GM21786 (cell line): Measurements from ENCODE around the gene ALB.

ENCODE experiments used
- ATAC-seq: cut with Tn5 transposase; IDR thresholded peaks from one replicate; pipeline ENCODE4 v1.9.1; 2021; ENCODE audit not compliant: unreplicated experiment

The ALB gene

DNA sequence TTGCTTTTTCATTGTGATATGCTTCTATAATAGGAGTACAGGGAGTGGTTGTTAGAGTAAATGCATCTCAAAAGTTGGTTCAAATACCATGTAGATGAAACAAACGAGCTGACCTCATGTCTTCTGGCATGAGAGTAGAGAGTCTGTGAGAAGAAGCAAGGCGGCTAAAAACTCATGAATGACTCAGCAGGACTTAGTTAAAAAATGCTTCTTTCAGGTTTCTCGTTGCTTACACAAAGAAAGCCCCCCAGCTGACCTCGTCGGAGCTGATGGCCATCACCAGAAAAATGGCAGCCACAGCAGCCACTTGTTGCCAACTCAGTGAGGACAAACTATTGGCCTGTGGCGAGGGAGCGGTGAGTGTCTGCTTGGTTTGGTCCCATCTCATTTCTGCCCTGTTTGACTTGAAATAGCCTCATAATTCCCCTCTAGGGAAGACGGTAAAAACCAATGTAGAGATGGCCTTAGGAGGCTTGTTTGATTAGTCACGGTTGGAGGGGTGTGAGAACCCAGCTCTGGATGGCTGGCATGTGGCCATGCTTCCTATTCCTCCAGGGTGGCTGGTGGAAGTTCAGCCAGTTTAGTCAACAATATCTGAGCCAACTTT lies 46.4 kb downstream of the ALB start:
- ATAC-seq = no peak

DNA sequence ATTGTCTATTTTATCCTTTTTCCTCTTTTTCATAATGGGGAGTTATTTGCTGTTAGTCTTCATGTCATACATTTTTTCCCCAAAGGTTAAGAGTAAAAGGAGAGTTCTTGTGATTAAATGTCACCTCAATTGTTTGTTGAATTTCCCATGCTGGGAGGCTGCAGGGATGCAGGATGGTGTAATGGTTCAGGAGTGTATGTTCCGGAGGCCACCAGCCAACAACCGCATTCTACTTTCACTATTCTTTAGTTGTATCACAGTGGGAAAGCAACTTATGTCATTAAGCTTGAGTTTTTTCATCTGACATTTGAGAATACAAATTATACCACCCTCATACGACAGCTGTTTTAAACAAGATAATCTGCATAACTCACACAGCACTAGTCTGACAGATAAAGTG lies 47.3 kb downstream of the ALB start:
- ATAC-seq = no peak

DNA sequence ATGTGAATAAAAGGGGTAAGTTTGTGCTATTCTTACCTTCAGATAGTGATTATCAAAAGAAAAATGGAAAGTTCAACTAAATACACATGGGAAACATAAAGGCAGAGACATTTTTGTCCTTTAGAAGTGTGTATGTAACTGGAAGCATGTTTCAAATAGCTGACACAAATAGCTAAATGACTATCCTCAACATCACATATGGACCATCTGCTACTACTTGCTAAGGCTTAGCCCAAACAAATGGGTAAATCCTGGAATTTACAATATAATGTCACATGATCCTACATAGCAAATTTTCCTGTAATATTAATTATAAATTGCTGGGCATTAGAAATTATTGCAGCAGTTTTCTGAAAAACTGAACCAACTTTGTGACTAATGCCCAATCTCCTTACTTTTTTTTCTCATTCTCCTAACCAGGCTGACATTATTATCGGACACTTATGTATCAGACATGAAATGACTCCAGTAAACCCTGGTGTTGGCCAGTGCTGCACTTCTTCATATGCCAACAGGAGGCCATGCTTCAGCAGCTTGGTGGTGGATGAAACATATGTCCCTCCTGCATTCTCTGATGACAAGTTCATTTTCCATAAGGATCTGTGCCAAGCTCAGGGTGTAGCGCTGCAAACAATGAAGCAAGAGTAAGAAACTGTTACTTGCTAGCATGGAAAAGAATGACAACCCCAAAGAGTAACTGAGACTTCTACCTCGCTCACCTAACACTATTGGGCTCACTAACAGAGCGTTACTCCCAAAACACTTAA lies 48.1 kb downstream of the ALB start:
- ATAC-seq = no peak

DNA sequence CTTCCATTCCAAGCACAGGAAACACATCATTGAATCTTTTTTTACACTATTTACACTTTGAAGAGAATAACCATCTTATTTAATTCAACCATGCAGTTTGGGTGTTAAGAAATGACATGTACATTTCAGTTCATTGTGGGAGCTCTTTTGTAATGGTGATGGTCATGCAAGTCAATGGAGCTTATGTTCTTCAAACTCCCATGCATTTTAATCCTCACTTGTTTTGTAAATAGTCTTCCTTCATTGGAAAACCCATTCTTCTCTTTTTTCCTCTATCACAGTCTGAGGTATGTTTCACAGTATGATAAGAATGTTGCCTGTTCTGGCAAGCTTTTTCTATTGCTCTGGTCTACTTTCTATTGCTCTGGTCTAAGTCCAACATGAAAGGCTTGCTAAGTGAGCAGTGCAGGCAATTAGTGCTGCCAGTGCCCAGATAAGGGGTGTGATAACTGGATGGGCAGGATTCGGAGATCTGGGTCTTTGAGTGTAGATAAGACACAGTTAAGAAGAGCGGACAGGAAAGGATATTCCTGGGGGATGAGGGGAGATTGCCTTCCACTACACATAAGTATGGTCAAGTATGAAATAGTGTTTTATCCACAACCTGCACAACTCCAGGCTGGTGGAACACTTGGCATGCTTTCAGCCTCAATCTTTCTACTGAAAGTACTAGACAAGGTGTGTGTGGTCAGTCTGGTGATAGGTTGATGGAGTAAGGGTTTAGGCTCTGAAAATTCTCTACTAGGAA lies 49.0 kb downstream of the ALB start:
- no peak for ATAC-seq

DNA sequence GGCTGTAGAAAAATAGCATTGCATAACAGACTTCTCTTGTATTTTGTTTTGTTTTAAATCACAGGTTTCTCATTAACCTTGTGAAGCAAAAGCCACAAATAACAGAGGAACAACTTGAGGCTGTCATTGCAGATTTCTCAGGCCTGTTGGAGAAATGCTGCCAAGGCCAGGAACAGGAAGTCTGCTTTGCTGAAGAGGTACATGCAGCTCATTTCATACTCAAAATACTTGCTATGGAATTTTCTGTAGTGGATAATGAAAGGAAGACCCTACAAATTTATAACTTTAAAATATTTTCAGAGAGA lies 49.6 kb downstream of the ALB start:
- no peak for ATAC-seq

DNA sequence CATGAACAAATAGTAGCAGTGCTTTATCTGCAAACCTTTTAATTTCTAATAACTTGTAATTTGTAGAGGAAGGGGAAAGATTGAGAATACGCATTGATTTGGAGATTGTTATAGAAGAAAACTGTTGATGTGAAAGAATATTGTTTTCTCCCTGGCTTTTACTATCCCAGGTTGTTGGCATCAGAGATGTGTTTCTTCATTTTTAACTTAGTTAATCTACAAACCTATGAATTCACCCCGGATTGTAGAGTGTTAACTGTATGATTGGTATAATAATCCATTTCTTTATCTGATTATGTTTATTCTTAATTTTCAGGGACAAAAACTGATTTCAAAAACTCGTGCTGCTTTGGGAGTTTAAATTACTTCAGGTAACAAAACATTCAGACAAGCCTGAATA lies 50.8 kb downstream of the ALB start:
- no peak for ATAC-seq

DNA sequence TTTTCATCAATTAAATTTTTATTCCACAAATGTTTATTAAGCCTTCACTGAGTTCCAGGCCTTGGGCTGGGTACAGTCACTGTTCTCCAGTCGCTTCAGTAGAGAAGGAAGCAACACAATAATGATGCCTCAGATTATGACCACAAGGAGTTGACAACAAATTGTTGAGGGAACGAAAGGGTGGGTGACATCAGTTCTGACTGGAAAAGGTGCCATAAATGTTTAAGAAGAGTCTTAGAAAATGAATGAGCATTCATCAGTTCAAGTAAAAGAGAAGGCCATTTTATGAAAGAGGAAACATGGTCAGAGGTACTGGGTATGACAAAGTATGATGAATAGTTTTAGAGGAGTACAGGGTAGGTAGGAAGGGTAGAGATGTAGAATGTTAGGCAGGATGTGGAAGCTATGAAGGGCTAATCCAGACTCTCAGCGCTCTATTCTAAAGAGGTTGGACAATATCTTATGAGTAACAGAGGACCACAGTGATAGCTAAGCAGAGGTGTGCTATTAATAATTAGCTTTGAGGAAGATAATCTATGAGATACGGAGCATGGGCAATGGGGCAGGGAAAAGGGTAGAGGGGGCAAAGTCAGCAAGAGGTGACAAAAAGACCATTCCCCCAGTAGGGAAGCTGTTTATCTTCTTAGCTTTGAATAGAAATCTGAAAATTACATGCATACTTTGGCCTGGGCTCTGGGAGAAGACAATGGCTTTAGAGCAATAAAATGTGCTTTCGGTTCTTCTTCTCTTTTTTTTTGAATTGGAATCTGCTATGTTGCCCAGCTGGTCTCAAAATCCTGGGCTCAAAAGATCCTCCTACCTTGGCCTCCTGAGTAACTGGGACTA lies 52.3 kb downstream of the ALB start:
- no peak for ATAC-seq

DNA sequence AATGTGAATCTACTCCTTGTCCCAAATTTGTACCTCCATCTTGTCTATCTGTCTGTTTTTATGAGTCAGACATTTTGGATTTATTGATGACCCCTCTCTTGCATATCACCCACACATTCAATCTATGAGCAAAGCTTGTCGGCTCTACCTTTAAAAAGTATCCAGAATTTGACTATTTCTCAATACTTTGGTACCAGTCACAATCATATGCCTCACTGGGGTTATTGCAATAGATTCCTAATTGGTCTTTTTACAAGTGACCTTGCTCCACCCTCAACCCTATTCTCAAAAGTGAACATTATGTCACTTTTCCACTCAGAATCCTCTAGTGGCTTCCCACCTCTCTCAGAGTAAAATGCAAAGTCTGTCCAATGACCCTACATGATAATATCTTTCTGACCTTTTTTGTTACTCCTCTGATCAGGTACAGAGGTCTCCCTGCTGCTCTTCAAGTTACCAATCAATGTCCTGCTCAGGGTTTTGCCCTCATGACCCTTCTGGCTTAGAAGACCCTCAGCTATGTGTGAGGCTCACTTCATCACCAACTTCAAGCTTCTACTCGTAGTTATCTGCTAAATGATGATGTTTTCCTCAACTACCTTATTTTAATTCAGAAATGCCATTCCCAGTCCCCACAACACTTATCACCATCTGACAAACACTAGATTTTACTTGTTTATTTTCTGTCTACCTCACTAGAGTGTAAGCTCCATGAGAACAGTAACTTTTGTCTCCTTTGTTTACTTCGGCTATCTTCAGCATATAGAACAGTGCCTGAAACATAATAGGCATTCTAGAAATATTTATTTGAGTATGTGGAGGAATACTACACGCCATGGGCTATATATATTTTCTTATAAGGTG lies 54.3 kb downstream of the ALB start:
- ATAC-seq = no peak

DNA sequence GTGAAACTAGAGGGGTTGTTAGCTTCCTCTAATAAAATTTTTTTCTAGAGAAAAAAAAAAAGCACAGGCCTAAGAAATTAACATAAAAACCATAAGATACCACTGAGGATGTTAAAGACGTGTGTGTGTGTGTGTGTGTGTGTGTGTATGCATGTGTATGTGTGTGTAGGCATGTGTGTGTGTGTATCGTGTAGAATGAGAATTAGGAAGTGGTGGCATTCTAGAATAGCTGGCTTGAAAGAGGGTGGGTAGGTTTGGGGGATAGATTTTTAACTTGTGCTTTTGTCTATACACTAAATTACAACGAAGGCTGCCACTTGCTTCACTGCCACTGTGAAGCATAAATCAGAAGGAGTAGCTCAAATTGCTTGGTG lies 54.9 kb downstream of the ALB start:
- ATAC-seq = no peak

DNA sequence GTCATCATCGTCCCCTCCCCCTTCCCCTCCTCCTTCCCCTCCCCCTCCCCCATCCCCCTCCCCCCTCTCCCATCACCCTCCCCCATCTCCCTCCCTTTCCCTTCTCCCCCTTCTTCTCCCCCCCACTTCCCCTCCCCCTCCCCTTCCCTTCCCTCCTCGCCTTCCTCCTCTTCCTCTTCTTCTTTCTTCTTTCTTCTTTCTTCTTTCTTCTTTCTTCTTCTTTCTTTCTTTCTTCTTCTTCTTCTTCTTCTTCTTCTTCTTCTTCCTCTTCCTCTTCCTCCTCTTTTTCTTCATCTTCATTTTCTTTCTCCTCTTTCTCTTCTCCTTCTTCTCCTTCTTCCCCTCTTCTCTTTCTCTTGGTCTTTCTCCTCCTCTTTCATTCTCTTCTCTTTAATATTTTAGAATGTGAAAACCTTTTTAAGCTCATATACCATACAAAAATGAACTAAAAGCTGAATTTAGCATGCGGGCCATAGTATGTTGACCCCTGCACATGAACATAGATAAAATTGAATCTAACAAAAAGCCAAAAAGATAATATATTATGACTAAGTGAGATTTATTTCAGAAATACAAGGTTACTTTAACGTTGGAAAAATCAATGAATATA lies 56.9 kb downstream of the ALB start:
- no peak for ATAC-seq

DNA sequence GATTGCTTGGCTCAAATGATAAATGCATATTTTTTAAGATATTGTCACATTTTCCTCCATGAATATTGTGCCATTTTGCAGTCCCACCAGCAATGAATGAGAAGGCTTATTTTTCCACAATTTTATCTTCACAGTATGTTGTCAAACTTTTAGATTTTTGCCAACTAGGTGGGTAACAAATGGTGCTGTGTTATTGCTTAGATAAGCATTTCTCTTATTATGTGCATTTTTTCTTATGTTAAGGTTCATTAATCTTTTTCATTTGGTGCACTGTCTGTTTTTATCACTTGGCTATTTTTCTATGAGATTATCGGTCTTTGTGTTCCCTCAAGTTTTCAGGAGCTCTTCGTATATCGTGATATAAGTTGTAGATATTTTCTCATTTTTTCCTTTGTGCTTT lies 64.1 kb downstream of the ALB start:
- ATAC-seq = no peak

DNA sequence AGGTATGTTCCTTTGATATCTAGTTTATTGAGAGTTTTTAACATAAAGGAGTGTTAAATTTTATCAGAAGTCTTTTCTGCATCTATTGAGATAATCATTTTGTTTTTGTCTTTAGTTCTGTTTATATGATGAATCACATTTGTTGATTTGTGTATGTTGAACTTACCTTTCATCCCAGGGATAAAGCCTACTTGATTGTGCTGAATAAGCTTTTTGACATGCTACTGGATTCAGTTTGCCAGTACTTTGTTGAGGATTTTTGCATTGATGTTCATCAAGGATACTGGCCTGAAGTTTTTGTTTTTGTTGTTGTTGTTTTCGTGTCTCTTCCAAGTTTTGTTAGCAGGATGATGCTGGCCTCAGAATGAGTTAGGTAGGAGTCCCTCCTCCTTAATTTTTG lies 66.6 kb downstream of the ALB start:
- no peak for ATAC-seq
